ENCODE results near the gene ABI3.

GRCh38 chr17:49210158-49211029 is at the start of gene ABI3, which contains the start of gene GNGT2:
- TF ChIP-seq CTCF (IDR thresholded peaks at IDR 0.05; ENCODE audit: poor library complexity, severe bottlenecking) = no peak
- TF ChIP-seq EZH2 (IDR thresholded peaks at IDR 0.05; ENCODE audit: borderline replicate concordance, insufficient read depth, low read length, poor library complexity, severe bottlenecking) = no peak
- TF ChIP-seq SMC3 (conservative IDR thresholded peaks at IDR 0.05; ENCODE audit: poor library complexity) = no peak
- no peak for TF ChIP-seq REST (IDR thresholded peaks at IDR 0.05; ENCODE audit: borderline replicate concordance)
- TF ChIP-seq POLR2AphosphoS5 (IDR thresholded peaks at IDR 0.05) = no peak
- no peak for TF ChIP-seq MXI1 (conservative IDR thresholded peaks at IDR 0.05; ENCODE audit: poor library complexity, severe bottlenecking)
- no peak for TF ChIP-seq EP300 (conservative IDR thresholded peaks at IDR 0.05; ENCODE audit: poor library complexity, severe bottlenecking)
